Fibroblast of lung (primary cell): ENCODE data around the gene TMPRSS2.

Source experiments
- CTCF ChIP-seq, 2 donors: IDR thresholded peaks in 1 of 2; conservative IDR thresholded peaks in 1 of 2; 1 replicate in 1 of 2; 2 replicates in 1 of 2; pipeline ENCODE4 v1.5.1; 2011 to 2012; ENCODE audit warnings: low read length in 2 of 2, control low read depth in 1 of 2, inconsistent platforms in 1 of 2, low read depth in 1 of 2, mild to moderate bottlenecking in 1 of 2
- EZH2 ChIP-seq: IDR thresholded peaks from 2 replicates; pipeline ENCODE4 v1.5.1; 2012; ENCODE audit warnings: low read length, control low read depth, mild to moderate bottlenecking; ENCODE audit errors: missing control alignments

- TF ChIP-seq CTCF (conservative IDR thresholded peaks at IDR 0.05 in 1 of 2, IDR thresholded peaks at IDR 0.05 in 1 of 2; ENCODE audit: low read depth in 1 of 2, low read length in 2 of 2) (no peak), EZH2 (no peak)
These were observed 18.6 kb upstream of the TMPRSS2 start for GRCh38 chr21:41526478-41527087.
